Body of pancreas (tissue), 4 donors: Measurements from ENCODE around the gene ST3GAL4.

Experiments
- POLR2A ChIP-seq, 3 donors: fragments of 450-650 bp; IDR thresholded peaks; one replicate each; pipeline ENCODE4 v1.6.1; 2016; ENCODE audit warnings: antibody characterized with exemption in 3 of 3, mild to moderate bottlenecking in 2 of 3
- TF ChIP-seq, protein P1 (sequence below), 7 experiments: fragments of 450-650 bp in 4 of 7; fragments of 200-600 bp in 3 of 7; sonication (generic) in 3 of 7; IDR thresholded peaks; one replicate each; pipeline ENCODE4 v1.5.1; 2016 to 2019; ENCODE audit warnings: antibody characterized with exemption in 7 of 7

GRCh38 chr11:126392633-126393013 is 37.1 kb downstream of the ST3GAL4 start:
- TF ChIP-seq, protein P1, sequence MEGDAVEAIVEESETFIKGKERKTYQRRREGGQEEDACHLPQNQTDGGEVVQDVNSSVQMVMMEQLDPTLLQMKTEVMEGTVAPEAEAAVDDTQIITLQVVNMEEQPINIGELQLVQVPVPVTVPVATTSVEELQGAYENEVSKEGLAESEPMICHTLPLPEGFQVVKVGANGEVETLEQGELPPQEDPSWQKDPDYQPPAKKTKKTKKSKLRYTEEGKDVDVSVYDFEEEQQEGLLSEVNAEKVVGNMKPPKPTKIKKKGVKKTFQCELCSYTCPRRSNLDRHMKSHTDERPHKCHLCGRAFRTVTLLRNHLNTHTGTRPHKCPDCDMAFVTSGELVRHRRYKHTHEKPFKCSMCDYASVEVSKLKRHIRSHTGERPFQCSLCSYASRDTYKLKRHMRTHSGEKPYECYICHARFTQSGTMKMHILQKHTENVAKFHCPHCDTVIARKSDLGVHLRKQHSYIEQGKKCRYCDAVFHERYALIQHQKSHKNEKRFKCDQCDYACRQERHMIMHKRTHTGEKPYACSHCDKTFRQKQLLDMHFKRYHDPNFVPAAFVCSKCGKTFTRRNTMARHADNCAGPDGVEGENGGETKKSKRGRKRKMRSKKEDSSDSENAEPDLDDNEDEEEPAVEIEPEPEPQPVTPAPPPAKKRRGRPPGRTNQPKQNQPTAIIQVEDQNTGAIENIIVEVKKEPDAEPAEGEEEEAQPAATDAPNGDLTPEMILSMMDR (IDR thresholded peaks at IDR 0.05) = no peak
- TF ChIP-seq POLR2A (IDR thresholded peaks at IDR 0.05) = no peak
